ENCODE data around the gene FLT3.
A peak's percentile ranks its signal among the peaks of the same experiment; 100 is the strongest.
"Not testable (repeated sequence)": the region's sequence is repeated elsewhere in the genome, so short reads cannot be mapped to it uniquely, and the experiment has no call there.

Gene FLT3

DNA sequence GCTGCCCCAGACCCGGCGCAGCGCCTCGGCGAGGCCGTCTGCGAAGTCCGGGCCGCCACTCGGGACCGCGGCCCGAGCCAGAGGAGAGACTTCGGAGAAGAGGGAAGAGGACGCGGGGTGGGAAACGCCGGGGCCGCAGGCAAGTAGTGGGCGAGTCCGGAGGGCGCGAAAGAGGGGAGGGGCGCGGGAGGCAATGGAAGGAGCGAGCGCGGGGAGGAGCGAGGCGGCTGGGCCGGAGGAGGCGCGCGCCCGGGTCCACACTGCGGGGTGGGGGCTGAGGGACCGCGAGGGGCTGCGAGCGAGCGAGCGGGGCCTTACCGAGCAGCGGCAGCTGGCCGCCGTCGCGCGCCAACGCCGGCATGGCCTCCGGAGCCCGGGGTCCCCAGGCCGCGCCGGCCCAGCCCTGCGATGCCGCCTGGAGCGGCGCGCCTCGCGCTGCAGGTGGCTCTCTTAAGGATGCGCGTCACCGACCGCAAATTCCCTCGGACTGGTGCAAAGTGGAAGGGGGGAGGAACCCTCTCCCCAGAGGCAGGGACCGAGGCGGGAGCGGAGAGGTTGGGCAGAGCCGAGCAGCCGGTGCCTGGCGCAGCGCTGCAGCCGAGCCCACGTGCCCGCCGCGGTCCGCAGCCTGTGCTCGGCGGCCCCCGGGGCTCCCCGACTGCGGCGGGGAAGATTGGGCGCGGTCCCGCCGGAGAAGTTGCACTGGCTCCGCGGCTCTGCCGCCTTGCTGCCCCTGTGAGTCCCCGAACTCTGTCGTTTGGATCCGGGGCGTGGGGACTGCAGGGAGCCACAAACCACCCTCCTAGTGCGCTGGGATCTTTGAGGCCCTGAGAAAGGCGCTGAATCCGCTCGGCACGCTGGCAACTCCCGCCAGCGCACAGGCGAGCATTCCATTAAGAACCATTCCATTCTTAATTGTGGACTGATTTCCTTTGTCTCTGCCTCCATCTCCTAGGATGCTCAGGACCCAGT is at the start of gene FLT3:
TSS of gene FLT3 (minus strand) at position 427 of the 972 bp plus-strand sequence. CDS start at position 361, 66 bp downstream.
- no peak for DNase-seq

DNA sequence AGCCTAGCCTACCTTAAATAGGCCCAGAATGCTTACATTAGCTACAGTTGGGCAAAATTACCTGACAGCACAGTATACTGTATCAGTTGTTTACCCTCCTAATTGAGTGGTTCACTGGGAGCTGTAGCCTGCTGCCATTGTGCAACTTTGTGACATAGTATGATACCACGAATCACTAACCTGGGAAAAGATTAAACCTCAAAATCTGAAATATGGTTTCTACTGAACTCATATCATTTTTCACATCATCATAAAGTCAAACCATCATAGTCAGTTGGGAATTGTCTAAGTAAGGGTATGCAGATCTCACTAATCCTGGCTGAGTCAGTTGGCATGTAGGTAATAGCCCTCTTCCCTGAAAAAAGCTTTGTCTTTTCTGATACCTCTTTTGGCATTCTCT is 47.1 kb upstream of the FLT3 start:
- no peak for DNase-seq

DNA sequence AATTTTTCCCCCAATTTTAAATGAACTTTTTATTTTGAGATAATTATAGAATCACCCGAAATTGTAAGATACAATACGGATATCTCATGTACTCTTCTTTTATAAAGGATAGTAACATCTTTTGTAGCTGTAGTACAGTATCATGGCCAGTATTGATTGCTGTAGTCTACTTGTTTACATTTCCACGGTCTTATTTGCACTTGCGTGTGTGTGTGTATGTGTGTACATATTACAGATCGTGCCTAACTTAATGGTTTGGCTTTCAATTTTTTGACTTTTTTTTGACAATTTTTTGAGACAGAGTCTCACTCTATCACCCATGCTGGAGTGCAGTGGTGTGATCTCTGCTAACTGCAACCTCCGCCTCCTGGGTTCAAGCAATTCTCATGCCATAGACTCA is 44.7 kb upstream of the FLT3 start:
- no peak for DNase-seq

DNA sequence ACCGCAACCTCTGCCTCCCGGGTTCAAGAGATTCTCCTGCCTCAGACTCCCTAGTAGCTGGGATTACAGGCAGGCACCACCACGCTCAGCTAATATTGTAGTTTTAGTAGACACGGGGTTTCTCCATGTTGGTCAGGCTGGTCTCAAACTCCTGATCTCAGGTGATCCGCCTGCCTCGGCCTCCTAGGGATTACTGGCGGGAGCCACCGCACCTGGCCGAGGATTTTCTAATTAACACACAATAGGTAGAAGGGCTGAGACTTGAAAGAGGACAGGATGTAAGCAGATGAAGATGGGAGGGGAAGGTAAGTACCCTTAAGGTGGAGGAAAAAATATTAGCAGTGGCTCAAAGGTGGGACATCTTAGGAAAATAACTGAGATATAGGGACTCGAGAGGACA is 41.2 kb upstream of the FLT3 start:
- not testable (repeated sequence) for DNase-seq

DNA sequence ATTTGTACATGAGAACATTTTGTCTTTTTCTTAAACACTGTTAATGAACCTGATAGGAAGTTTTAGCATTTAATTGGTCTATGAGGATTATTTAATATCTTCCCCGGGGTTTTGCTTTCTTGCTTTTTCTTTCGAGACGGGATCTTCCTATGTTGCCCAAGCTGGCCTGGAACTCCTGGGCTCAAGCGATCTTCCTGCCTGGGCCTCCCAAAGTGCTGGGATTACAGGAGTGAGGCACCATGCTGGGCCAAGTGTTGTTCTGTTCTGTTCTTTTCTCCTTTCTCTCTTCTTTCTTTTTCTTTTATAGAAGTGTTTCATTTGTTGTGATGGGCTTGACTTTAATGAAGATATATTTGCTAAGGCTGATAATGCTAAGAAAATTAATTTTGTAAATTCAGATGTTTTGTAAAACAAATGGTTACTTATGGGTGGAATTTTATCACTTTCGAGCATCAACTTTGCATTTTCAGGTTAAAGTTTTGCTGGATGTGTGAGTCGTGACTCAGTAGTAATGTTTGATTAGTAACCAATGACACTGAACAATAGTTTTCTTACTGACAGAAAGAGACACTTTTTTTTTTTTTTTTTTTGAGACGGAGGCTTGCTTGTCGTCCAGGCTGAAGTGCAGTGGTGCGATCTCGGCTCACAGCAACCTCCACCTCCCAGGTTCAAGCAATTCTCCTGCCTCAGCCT is 40.2 kb upstream of the FLT3 start:
- no peak for DNase-seq

DNA sequence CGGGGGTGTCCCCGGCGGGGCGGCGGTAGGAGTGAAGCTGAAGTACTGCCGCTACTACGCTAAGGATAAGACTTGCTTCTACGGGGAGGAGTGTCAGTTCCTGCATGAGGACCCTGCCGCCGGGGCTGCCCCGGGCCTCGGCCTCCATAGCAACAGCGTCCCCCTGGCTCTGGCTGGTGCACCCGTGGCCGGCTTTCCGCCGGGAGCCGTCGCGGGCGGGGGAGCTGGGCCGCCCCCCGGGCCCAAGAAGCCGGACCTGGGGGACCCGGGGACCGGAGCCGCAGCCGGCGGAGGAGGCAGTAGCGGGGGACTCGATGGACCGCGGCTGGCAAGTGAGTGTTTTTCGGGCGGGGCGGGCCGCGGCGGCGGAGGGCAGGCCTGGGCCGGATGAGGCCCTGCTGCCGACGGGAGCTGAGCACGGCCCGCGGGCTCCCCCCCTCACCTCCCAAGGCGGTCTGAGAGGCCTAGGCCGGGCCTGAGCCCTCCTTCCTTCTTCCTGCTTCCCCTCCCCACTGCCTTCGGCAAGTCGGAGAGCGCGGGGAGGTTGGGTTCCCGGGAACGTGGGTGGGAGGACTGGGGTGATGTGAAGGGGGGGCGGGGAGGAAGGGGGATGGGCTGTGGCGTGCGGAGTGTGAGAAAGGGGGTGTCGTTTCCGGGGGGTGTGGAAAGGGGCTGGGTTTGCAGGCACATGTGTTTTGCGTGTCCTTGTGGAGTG is 38.5 kb upstream of the FLT3 start:
- peak; percentile 78 for DNase-seq

DNA sequence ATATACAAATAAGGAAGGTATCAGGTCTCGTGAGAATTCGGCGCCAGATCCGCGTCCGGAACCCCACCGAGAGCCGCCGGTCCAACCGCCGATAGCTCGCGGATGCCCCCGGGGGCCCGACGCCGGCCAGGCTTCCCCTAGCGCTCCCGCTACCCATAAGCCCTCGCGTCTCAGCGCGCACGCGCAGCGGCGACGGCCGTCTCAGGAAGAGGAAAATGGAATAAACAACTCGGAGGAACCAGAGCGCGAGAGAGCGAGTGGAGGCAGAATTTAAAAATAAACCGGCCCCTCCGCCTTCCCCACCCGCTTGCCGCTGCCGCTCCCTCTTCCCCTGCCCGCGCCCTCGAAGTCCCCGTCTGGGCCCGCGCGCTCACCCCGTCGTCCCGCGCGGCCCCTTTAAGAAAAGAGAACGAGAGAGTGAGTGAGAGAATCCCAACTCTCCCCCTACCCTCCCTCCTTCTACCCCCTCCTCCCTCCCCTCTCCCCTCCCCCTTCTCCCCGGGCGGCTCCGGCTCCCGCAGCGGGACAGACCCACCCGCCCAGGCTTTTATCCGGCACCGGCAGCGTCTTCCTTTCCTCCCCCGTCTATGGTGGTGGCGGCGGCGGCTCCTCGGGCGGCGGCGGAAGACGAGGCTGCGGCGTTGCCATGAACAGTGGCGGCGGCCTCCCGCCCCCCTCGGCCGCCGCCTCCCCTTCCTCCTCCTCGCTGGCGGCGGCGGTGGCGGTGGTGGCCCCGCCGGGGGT is 37.8 kb upstream of the FLT3 start, which contains the start of gene PAN3:
TSS of gene PAN3 (plus strand) at position 534 of the 744 bp plus-strand sequence. CDS start at position 647, 113 bp downstream.
- DNase-seq, result peak; percentile 88

DNA sequence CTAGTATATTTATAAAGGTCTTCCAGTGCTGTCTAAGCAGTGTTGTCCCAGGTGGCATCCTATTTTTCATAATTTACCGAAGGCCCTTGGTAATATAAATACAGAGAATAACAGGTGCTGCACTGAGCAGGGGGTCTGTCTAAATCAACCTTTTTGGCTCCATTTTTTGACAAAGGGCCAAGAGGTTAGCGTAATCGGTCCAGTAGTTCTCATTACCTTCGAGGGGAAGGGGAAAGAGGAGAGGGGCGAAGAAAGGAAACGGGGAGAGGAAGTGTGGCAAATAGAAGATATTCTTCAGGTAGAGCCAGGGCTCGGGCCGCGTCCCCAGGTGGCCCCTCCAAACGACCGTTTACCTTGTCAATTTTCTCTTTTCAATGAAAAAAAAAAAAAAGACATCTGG is 37.2 kb upstream of the FLT3 start:
- no peak for DNase-seq

DNA sequence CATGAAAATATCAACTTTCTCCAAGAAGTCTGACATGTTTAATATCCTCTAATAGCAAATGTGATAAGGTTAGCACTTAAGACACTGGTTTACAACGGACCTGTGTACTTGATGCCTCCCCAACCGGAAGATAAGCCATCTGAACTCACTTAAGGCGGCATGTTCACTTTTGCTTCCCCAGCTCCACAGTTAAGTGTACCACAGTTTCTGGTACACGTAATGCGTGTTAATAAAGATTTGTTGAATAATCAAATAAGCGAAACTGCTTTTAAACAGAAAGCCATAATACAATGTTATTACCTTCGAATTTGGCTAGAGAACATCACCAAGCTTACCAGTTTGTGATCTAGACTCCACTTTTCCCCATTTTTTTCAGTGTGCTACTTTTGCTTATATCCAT is 36.5 kb upstream of the FLT3 start:
- peak; percentile 55 for DNase-seq

DNA sequence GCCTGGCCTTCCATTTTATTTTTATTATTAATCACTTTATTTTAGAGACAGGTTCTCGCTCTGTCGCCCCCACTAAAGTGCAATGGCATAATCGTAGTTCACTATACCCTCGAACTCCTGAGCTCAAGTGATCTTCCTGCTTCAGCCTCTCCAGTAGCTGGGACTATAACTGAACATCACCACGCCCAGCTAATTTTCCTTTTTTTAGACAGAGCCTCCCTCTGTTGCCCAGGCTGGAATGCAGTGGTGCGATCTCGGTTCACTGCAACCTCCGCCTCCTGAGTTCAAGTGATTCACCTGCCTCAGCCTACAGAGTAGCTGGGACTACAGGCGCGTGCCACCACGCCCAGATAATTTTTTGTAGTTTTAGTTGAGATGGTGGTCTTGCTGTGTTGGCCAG is 31.3 kb upstream of the FLT3 start:
- DNase-seq, result no peak

DNA sequence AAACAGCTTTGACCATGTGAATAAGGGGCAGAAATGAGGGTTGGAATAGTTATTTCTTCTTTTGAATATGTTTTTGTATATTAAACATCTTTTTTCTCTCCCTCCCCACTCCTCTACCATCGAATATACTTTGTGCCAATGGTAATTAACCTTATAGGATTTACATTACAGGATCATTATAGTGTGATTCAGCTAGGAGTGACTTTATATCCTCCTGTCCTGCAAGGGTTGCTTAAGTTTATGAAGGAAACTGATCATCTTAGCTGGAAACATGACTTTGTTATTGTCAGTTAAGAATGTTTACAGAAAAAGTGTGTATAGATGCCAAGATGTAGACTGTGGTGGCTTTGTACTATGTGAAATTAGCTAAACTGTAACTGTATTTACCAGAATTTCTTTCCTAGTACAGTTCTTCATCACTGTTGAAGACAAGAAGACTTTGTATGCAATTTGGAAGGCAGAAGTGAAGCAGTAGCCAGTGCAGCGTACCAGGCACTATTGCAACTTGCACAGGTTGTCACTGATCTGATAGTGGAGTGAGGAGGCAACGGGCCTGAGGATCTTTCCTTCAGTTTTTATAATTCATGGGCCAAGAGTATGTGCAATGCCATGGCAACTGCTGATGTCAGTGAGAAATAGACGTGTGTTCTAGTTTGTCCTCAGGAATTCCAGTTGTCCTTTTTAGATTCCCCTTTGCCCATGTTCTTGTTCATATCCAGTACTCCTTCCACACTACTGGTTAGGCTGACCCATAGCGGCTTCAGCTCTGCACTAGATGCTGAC is 29.7 kb upstream of the FLT3 start:
- no peak for DNase-seq

DNA sequence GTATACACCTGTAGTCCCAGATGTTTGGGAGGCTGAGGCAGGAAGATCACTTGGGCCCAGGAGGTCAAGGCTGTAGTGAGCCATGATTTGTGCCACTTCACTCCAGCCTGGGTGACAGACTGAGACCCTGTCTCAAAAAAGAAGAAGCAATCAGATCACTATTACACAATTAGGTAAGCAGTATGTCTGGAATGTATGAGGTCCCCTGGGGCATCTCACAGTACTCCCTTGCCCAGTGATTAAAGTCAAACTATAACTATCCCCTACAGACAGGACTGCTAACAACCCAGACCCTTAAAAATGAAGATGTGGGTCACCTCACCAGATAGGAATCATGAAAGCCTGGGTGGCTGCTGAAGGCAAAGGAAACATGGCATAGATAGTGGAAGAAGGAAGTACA is 28.6 kb upstream of the FLT3 start:
- DNase-seq, result no peak

DNA sequence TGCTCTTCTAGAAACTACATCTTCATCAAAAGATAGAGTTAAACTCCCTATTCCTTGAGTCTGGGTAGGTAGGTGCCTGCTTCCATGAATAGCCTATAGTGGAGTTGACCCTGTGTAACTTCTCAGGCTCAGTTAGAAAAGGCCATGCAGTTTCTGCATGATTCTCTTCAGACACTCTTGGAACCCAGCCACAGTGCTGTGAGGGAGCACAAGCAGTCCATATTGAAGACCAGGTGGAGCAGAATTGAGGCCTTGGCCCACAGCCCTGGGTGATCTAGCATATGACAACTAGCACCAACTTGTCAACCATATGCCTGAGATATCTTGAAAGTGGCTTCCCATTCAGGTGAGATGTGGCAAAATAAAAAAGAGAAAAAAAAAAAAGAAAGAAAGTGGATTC is 27.7 kb upstream of the FLT3 start:
- no peak for DNase-seq

DNA sequence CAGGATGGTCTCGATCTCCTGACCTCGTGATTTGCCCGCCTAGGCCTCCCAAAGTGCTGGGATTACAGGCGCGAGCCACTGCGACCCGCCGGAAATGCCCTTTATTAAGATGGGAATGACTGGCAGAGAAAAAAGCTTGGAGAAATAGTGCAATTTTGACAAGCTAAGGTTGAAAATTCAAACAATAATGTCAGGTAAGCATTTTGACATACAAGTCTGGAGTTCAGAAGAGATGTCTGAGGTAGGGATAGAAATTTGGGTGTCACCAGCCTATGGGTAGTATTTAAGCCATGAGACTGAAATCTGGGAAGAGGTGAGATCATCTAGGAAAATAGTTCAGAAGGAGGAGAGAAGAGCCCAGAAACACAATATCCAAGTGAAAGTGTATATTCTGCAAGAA is 20.8 kb upstream of the FLT3 start:
- DNase-seq, result no peak

DNA sequence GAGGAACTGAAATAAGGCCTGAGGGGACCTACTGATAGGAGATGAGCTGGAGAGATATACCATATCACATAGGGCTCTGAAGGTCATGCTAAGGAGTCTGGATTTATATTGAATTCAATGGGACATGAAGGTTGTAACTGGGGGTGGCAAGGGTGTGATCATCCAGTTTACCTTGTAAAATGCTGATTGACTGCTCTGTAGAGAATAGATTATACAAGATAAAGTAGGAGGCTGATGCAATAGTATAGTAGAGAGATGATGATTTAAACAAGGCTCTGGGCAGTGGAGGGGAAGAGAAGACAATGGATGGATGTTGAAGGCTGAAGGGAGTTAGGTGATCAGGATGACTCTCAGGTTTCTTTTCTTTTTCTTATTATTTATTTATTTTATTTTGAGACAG is 19.9 kb upstream of the FLT3 start:
- DNase-seq, result peak; percentile 9

DNA sequence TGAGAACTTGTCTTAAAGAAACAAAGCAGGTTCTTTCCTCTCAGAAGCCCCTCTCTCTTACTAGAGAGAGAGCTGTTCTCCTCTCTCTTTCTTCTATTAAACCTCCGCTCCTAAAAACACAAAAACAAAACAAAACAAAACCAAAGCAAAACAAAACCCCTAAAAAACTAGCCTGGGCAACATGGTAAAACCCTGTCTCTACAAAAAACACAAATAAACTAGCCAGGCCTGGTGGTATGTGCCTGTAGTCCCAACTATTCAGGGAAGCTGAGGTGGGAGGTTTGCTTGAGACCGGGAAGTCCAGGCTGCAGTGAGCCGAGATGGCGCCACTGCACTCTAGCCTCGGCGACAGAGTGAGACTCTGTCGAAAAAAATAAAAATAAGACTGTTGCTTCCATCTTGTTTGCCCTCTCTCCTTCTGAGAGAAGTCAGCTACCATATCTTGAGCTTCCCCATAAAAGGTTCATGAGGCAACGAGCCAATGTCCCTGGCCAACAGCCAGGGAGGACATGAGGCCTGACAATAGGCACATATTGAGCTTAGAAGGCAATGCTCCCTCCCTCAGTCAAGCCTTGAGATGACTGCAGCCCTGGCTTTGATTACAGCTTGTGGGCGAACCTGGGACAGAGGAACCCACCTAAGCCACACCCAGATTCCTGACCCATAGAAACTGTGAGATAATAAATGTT is 17.5 kb upstream of the FLT3 start:
- peak; percentile 35 for DNase-seq

DNA sequence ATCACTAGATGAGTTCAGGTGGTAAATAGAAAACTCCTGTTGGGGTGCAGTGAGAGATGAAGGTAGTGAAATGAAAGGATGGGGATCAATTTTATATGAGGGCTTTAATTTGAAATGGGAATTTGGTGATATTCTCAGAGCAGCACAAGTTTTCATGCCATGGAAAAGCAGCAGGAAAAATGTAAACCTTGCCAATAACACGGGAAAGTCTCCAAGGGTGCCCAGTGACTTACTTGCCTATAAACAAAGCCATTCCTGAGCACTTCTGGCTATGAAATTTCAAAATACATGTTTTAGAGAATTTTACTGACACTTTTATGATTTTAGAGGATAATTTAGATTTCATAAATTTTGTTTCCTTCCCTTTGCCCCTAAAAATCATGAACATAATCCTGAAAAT is 16.4 kb upstream of the FLT3 start:
- DNase-seq, result no peak

DNA sequence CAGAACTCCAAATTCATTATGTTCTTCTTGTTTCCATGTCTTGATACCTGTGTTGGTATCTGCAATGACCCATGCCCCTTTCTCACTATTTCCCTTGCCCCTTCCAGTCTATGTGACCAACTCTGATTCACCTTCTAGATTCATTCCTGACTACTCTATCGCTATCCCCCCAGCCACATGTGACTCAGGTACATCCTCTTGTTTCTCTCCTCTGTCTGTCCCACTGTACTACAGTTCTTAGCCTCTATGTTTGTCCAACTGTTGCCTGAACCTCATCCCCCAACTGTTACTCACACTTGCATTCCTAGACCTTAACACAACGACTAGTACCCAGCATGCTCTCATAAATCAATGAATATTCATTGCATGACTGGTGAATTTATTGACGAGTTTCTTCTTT is 10.0 kb upstream of the FLT3 start:
- no peak for DNase-seq

DNA sequence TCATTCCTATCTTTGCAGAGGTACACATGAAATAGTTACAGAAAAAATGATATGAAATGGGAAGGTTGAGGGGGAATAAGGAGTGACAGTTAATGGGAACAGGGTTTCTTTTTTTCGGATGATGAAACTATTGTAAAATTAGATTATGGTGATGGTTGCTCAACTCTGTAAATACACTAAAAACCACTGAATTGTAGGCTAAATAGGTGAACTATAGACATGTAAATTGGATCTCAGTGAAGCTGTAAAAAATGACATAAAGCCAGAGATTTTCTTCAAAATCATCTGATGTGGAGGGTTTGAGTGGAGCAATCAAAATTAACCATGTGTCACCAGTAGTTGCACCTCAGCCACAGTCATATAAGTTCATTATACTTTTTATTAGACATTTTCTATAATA is 6.6 kb upstream of the FLT3 start:
- DNase-seq, result no peak

DNA sequence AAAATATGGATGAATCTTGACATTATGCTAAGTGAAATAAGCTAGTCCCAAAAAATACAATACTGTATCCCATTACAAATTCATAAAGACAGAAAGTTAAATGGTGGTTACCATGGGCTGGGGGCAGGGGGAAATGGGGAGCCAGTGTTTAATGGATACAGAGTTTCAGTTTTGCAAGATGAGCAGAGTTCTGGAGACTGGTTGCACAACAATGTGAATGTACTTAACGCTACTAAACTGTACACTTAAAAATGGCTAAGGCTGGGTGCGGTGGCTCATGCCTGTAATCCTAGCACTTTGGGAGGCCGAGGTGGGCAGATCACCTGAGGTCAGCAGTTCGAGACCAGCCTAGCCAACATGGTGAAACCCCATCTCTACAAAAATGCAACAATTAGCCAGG is 1.5 kb upstream of the FLT3 start:
- not testable (repeated sequence) for DNase-seq

Data from OCI-M1 (cell line).